Skeletal muscle cell (primary cell): ENCODE data around the gene C17orf113.
"Not testable (repeated sequence)": the region's sequence is repeated elsewhere in the genome, so short reads cannot be mapped to it uniquely, and the experiment has no call there.

Source experiments
- DNase-seq: peaks from one replicate; pipeline ENCODE4 v3.0.0-alpha.2; 2010; ENCODE audit warnings: low read depth
- H3K4me3 ChIP-seq: 2 replicates; pipeline ENCODE4 v1.5.1; 2011; ENCODE audit warnings: low read depth, mild to moderate bottlenecking, control low read depth, low read length, moderate library complexity

Gene C17orf113

DNA sequence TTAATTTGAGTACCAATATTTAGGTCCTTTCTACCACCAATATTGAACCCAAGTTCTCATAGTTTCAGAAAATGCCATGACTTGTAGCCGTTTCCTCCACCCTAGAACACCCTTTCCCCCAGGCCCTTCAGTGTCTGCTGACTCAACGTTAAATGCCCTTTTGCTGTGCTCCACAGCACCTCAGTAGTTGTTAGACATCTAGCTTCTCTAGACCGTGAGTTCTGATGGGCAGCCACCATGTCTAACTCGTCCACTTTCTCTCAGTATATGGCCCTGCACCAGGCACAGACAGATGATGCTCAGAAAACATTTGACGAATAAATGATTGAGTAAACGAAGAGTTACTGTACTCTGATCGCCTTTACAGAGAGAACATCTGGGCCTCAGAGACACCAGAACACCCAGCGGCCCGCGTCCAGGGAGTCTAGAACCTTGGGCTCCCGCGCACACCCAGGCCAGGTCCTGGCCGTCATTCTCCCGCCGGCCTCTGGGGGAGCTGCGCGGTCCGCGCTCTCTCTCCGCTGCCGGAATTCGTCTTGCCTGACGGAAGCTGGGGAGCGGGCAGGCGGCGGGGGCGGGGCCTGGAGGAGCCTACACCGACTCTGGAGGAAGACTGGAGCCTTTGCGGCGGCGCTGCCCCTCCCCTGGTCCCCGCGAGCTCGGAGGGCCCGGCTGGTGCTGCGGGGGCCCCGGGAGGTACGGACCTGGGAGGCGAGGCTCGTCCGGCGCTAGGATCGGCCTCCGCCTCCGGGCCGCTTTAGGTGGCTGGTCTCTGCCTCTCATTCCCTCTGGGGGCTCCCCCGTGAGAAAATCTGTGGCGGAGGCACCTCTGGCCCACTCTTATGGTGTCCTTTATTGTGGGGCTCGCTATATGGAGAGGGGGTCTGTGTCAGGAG is 30.6 kb downstream of the C17orf113 start, which contains the start of gene NKIRAS2:
NKIRAS2 (plus strand) TSS at position 582 of the 896 bp plus-strand sequence. CDS start 1,488 bp downstream, outside the sequence.
- peak; percentile 66 for DNase-seq
- peak within 1 kb of the TSS; percentile 70 for H3K4me3 ChIP-seq

DNA sequence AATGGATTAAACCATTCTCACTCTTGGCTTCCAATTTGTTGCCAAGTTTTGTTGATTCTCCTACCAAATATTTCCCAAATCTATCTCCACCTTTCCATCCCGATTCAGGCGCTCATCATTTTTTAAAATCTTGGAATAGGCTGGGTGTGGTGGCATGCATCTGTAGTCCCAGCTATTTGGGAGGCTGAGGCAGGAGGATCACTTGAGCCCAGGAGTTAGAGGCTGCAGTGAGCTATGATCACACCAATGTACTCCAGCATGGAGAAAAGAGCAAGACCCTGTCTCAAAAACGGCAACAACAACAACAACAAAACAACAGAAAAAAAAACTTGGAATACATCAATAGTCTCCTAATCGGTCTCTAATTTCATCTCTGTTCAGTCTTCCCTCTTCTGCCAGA is 31.4 kb downstream of the C17orf113 start:
- H3K4me3 ChIP-seq, result no peak overlapping the region
- DNase-seq, result no peak

DNA sequence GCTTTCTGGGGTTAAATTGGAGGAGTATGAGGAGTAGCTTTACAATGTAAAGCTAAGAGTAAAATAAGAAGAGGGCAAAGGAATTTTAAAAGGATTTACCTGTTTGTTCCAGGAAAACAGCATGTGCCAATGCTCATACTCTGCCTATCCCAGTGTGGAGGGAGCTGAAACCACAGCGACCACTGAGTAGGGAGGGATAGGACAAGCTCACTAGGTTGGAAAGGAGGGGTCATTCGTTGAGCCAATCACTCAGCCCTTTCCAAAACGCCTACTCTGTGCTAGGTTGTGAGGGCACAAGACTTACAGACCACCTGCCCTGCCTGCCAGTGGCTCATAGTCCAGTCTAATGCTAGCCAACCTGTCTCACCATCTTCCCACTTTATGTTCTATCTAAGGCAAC is 32.1 kb downstream of the C17orf113 start:
- no peak for DNase-seq
- H3K4me3 ChIP-seq, result peak overlapping the region; percentile 96

DNA sequence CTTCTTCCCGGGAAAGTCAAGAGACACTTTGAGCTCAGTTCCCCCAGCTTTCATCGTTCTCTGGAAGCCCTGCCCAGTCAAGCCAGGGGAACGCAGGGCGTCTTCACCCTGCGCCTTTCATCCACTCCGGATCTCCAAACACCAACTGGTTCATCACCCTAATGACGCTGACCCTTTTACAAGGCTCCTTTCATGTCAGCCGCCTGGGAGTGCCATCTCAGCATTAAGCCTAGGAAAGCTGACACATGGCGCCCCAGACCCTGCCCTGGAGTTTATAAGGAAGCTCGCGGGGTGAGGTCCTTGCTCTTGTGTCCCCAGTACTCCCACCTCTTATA is 32.6 kb downstream of the C17orf113 start:
- H3K4me3 ChIP-seq, result peak overlapping the region; percentile 96
- DNase-seq, result no peak

DNA sequence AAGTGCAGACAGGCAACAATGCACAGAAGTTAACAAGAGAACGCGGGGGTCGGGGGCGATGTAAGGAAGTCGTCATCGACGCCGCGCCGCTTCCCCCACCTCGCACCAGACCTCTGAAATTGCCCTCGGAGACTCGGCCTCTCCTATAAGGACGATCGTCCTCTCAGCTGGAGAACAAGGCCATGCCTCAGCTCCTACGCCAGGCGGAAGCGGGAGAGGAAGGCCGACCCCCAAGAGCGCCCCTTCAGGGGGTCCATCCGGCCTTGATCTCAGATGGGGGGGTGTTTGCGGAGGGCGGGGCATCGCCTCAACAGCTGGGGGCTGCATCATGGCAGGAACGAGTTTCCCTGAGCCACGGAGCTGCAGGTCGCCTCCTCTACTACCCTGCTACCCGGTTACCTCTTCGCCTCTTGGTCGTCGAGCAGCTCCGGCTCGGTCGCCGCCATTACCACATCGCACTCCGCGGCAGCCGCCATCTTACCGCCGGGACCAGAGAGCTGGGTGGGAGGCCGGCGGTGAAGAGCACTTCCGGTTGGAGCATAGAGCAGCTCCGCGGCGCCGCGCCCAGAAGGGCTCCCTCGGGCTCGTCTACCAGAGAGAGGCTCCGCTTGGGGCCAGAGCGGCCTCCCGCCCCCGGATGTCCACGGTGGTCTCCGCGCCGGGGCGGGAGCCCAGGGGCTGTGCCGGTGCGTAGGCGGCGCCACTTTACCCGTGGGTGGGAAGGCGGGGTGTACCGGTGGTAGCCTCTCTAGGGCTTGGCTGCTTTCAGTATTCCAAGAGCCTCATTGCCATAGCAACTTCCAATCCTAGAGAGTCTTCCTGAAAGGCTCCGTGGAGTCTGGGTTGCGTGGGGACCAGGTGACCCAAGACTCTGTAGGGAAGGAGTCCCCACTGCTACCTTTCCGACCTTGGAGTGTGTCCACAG is 33.2 kb downstream of the C17orf113 start, which contains the start of gene DNAJC7:
DNAJC7 (minus strand) TSS at position 499 of the 925 bp plus-strand sequence; CDS start at position 476, 23 bp downstream.
- DNase-seq, result peak; percentile 73
- H3K4me3 ChIP-seq, result peak within 1 kb of the TSS; percentile 96

DNA sequence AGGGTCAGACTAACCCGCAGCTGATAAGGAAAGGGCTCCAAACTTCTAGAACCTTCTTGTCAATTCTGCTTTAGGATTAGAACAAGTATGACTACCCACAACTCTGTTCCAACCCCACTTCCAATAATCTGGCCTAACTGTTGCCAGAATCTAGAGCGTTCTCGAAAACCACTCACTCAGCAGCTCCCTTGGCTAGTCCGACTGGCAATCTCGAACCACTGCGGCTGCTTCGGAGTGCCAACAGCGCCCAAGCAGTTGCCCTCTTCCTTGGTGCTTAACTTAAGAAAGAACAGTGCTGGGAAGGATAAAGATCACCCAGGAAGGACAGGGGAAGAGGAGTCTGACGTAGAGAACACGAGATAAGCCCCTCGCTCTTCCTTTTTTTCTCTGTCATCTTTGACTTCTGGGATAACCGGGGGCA is 34.0 kb downstream of the C17orf113 start:
- peak overlapping the region; percentile 96 for H3K4me3 ChIP-seq
- DNase-seq, result no peak

DNA sequence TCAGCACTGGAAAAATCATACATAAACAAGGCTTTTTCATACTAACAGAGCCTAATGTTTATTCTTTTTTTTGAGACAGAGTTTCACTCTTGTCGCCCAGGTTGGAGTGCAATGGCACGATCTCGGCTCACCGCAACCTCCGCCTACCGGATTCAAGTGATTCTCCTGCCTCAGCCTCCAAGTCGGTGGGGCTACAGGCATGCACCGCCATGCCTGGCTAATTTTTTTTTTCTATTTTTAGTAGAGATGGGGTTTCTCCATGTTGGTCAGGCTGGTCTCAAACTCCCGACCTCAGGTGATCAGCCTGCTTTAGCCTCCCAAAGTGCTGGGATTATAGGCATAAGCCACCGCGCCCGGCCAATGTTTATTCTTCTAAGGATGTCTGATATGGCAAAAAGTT is 36.7 kb downstream of the C17orf113 start:
- not testable (repeated sequence) for H3K4me3 ChIP-seq, DNase-seq

DNA sequence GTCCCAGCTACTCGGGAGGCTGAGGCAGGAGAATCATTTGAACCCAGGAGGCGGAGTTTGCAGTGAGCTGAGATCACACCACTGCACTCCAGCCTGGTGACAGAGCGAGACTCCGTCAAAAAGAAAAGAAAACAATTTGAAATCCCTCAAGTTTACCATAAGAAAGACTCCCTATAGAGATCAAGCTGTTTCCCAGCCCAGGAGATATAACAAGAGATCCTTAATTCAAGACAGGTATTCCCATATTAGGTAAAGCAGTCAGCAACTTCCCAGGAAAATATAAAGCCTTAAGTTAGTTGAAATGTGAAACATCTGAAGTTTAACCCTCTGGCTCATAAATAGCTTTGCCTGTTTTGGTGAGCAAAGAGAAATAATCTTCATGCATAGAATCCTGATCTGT is 38.0 kb downstream of the C17orf113 start:
- not testable (repeated sequence) for H3K4me3 ChIP-seq, DNase-seq

DNA sequence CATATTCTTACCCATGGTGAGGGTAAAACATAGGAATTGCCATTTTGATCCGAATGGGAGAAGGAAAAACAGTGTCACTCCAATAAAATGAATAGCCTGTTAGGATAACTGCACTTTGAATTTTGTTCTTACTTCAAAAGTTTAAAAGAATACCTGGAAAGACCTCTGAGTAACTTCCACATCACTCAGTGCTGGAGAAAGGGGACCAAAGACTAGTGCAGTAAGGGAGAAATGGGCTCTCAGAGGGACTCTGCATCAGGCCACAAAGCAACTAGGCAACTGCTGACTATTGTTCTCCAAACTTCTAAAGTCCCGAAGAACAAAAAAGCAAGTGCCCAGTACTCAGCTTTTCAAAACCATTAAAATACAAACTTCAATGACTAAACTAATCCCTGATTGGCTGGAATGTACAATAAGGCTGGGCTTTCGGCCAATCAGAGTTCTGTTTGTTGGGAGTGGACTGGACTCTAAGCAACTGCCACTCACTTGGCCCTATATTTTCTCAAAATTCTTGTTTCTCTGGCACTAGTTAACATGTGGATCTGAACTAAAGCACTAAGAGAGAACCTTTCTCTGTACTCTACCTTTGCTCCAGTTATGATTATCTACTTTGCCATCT is 39.4 kb downstream of the C17orf113 start:
- no peak overlapping the region for H3K4me3 ChIP-seq
- DNase-seq, result no peak

DNA sequence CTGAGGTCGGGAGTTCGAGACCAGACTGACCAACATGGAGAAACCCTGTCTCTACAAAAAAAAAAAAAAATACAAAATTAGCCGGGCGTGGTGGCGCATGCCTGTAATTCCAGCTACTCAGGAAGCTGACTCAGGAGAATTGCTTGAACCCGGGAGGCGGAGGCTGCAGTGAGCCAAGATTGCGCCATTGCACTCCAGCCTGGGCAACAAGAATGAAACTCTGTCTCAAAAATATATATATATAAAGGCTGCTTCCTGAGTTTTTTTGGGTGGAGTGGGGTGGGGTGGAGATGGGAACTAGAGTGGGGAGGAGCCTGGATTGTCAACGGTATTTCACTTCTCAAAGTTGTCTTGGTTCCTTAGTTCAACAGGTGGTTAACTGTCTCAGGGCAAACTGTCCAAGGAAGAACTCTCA is 40.1 kb downstream of the C17orf113 start:
- DNase-seq, H3K4me3 ChIP-seq: not testable (repeated sequence)

DNA sequence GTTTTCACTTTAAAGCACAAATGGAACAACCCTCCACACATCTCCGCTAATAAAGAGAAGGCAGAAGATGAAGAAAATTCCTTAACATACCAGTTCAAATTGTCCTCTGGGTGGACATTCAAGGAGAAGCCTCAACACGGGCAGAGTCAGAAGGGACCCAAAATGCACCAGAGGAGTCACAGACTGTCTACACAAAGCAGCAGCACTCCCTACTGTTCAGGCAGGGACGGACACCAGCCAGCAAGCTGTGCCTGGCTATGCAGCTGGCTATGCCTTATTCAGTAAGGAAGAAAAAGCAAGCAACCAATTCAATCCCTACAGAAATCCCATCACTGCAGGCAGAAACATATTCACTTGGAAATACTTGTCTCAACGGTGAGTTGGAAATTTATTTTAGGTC is 41.2 kb downstream of the C17orf113 start:
- no peak for DNase-seq
- no peak overlapping the region for H3K4me3 ChIP-seq

DNA sequence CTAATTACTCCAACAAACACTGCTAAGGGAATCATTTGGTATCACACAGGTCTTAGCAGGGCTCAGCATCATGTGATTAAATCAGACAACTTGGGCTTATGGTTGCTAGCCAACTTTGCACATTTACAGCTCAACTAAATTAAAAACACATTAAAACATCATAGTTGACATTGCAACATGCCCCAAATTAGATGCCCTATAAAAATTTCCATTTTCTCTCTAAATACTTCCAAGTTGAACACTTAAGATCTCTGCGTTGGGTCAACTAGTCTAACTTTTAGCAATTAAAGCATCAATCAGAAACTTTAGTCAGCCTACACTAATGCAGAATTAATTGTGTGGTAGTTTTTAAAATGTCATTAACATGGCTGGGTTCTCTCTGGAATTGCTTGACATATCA is 45.2 kb downstream of the C17orf113 start:
- H3K4me3 ChIP-seq, result no peak overlapping the region
- DNase-seq, result no peak

DNA sequence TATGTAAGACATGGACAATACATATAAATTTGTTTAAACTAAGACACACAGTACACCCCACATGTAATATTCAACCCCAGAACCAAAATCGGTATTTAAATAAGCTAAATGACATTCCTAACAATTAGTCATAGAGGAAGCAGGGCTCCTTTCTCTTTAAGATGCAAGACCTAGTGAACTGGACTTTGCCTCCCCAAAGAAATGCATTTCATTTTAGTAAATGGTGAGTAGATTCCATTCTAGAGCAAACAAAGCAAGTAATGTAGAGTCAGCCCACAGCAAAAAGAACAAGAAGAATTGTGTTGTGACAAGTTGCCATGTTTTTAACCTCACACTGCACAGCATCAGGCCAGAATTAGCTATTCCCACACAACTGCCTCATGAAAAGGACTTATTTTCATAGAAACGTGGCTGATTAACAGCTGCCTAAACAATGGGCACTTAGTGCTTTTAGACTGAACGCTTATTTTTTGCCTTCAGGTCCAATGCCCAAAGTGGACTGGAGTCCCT is 47.6 kb downstream of the C17orf113 start:
- DNase-seq, result no peak
- no peak overlapping the region for H3K4me3 ChIP-seq

DNA sequence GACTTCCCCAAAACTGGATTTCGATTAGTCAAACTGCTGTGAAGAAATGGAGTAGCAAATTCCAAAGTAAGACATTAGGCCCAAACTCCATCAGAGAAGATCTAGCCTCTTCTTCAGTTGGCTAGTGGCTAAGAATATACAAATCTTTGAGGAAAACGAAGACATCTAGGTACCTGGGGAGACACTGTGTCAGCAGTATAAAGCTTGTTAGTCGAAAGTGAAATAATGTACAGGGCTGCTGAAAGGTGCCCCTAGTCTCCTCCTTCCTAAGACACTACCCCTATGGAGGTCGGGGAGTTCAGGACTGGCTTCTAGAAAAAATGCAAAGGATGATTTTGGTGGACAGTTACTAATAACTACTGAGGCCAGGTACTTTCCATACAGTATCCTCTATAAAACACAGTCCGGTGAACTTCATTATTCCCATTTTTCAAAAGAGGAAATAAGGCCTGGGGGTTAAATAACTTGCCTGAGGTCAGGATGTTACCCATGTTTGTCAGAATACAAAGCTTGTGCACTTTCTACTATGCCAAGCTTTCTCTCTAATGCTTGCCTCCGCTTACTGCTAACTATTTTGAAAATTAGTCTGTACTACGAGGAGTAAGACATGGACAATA is 48.1 kb downstream of the C17orf113 start:
- no peak for DNase-seq
- H3K4me3 ChIP-seq, result no peak overlapping the region

DNA sequence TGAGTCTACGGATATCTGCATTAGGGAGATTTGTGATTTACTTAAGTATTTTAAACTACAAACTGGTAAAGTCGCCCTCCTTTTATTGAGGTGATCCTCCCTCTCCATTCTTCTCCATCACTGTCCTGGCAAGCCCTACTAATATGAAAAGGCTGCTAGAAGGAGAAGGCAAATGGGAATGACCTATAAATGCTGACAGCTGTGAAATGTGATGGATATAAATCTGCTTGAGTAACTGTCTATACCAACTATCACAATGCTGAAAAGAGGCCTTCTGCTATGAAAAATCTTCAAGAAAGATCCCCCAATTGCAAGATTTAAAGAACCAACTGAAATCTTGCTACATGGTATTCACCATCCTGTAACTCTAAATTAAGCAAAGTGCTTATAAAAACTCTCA is 48.7 kb downstream of the C17orf113 start:
- H3K4me3 ChIP-seq, result no peak overlapping the region
- DNase-seq, result no peak

DNA sequence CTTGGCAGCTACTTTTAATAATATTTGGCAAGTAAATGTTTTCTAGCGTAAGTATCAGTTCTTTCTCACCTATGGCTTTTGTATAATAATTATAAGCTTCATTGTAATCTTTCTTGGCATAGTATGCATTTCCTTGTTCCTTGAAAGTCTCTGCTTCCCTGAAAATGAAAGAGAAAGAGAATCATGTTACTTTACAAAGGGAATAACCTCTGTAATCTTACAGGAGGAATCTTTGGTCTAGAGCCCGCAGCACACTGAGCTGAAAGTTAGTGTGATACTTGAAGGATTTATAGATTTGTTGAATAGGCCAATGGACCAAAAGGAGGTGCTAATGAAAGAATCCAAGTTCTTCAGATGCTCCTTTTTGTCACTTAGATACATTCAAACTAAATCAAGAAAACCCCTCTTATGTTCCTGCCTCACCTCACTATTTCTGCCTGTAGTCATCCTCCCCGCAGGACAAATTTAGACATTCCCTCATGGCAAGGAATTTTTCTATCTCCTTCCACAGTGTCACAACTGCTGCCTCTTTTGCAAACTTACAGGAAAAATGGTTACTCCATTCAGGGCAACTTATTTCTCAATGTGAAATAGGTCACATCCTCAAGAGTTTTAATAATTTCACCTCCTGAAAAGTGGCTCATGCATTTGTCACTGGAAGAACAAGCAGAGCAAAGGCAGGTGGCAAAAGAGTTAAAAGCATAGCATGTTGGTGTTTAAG is 49.8 kb downstream of the C17orf113 start:
- DNase-seq, result no peak
- H3K4me3 ChIP-seq, result no peak overlapping the region

DNA sequence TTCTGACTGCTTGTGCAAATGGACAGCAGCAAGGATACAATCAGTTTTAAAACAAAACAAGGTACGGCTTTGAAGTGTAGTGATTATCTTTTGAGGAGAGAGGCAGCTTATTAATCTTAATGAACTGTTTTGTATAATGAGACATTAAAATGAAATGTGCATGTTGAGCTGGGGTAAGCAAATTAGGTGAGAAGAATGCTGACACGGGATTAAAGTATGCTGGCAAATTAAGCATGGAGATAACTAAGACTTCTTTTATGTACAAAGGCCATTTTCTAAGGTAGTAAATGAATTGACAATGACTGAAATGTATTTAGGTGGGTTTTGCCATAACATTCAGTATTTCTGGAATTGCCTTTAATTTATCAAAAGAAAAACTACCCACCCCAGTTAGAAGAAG is 51.9 kb downstream of the C17orf113 start:
- H3K4me3 ChIP-seq, result no peak overlapping the region
- DNase-seq, result no peak

DNA sequence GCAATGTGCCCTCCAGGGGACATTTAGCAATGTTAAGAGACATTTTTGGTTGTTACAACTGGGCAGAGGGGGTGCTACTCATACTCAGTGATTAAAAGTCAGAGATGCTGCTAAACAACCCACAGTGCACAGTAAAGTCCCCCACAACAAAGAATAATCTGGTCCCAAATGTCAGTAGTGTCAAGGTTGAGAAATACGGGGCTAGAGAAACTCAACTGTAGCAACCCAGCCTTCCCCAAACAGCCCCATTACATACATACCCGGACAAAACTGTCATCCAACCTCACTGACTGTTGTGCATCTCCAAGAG is 53.6 kb downstream of the C17orf113 start:
- DNase-seq, result no peak
- H3K4me3 ChIP-seq, result no peak overlapping the region

DNA sequence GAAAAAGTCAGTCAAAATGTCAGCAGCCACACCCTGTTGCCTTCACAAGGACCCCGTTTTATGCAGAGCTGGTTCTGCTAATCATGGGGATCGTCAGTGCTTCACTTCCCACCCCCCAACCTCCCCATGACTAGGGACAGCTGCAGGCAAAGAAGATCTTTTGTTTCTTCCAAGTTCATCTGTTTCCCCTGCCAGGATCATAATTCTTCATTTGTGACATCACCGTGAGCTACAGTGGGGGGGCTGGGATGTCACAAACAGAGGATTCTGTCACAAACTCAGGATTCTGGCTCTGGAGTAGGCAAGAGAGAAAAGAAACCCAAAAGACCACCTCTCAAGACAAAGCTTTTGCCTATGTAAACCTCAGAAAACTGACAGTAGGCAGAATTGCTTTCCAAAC is 57.8 kb downstream of the C17orf113 start:
- no peak overlapping the region for H3K4me3 ChIP-seq
- no peak for DNase-seq
